ENCODE data around the gene SPG7. TPM values are rescaled to one million over a fixed set of nuclear protein-coding genes. Genes with fewer than 3 reads are reported as not detected.
A peak's percentile ranks its signal among the peaks of the same experiment; 100 is the strongest.

The SPG7 gene
- total and polyA plus RNA-seq, 9 of the 15 experiments (the other 6 are each of a cell fraction or from before 2014, with no cell fraction given): 5.8 to 89.1 (median 49.4) TPM

DNA sequence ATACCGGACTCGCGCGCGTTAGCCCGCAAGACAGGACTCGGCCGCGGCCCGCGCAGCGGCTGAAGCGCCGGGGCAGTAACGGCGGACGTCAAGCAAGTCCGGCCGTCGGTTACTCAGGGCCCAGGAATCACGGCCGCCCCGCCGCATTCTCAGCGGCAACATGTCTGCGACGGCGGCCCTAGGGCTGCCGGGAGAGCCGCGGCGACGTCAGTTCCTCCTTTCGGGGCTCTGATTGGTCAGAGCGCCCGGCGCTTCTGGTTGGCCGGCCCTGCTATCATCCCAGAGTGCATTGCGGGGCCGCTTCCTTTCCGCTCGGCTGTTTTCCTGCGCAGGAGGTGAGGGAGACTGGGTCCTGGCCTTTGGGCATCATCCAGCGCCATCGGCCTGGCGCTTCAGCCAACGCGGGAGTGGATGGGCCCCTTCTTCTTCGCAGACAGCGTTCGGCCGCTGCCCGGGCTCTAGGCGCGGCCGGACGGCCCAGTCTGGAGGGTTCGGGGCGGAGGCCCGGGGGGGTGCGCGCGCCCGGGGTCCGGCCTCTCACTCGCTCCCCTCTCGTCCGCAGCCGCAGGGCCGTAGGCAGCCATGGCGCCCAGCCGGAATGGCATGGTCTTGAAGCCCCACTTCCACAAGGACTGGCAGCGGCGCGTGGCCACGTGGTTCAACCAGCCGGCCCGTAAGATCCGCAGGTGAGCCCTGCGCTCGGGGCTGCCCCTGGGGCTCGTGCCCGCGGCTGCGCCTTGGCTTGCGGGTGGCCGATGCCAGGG lies 52.4 kb downstream of the SPG7 start, which contains the start of gene RPL13 (continued):
- TF ChIP-seq VEZF1 (CRISPR knock-in tag; IDR thresholded peaks at IDR 0.05): peak; percentile 84
- TF ChIP-seq ZNF785 (CRISPR knock-in tag; IDR thresholded peaks at IDR 0.05): no peak
- no peak for TF ChIP-seq ZNF507 (tag; conservative IDR thresholded peaks at IDR 0.05)
- no peak for TF ChIP-seq DACH1 (IDR thresholded peaks at IDR 0.05; ENCODE audit: partially characterized antibody)
- TF ChIP-seq HDAC6 (IDR thresholded peaks at IDR 0.05; ENCODE audit: low read depth, low read length): no peak
- no peak for TF ChIP-seq EP300 (IDR thresholded peaks at IDR 0.05; ENCODE audit: low read length)
- peak; percentile 88 for TF ChIP-seq PML (IDR thresholded peaks at IDR 0.05; ENCODE audit: low read length)
- no peak for TF ChIP-seq FUS (optimal IDR thresholded peaks at IDR 0.05; ENCODE audit: low read depth, low read length)
- no peak for TF ChIP-seq SFPQ (IDR thresholded peaks at IDR 0.05; ENCODE audit: low read depth, low read length)
- TF ChIP-seq ZBED1 (IDR thresholded peaks at IDR 0.05): no peak
- no peak for TF ChIP-seq SMARCA4 (IDR thresholded peaks at IDR 0.05)
- TF ChIP-seq, protein P1, sequence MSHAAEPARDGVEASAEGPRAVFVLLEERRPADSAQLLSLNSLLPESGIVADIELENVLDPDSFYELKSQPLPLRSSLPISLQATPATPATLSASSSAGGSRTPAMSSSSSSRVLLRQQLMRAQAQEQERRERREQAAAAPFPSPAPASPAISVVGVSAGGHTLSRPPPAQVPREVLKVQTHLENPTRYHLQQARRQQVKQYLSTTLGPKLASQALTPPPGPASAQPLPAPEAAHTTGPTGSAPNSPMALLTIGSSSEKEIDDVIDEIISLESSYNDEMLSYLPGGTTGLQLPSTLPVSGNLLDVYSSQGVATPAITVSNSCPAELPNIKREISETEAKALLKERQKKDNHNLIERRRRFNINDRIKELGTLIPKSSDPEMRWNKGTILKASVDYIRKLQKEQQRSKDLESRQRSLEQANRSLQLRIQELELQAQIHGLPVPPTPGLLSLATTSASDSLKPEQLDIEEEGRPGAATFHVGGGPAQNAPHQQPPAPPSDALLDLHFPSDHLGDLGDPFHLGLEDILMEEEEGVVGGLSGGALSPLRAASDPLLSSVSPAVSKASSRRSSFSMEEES (CRISPR knock-in tag; IDR thresholded peaks at IDR 0.05): no peak
- TF ChIP-seq SMAD2 (IDR thresholded peaks at IDR 0.05; ENCODE audit: low read depth, low read length): no peak
- TF ChIP-seq PTBP1 (IDR thresholded peaks at IDR 0.05; ENCODE audit: low read depth, low read length): 0 out of 2 replicates have a peak, but pooled peaks have one; percentile 30
- TF ChIP-seq HNRNPK (IDR thresholded peaks at IDR 0.05; ENCODE audit: low read depth, low read length, poor library complexity, severe bottlenecking): no peak
- TF ChIP-seq ELF2 (CRISPR knock-in tag; IDR thresholded peaks at IDR 0.05): peak; percentile 66; the same call in 1 of the 2 replicates
